HG02870 (cell line): ENCODE data around the gene PARL.
"Not testable (repeated sequence)": the region's sequence is repeated elsewhere in the genome, so short reads cannot be mapped to it uniquely, and the experiment has no call there.

Experiments
- ATAC-seq: cut with Tn5 transposase; IDR thresholded peaks from one replicate; pipeline ENCODE4 v1.9.1; 2021; ENCODE audit warnings: mild to moderate bottlenecking, moderate library complexity; ENCODE audit not compliant: unreplicated experiment

Gene PARL

GRCh38 chr3:183904833-183905780, 20.4 kb upstream of the PARL start:
- no peak for ATAC-seq

GRCh38 chr3:183898028-183898431, 13.3 kb upstream of the PARL start:
- no peak for ATAC-seq

- peak; percentile 47 for ATAC-seq
Measured at GRCh38 chr3:183897606-183898005, 12.9 kb upstream of the PARL start.

GRCh38 chr3:183896610-183897009, 11.9 kb upstream of the PARL start:
- ATAC-seq, result no peak

GRCh38 chr3:183896184-183896583, 11.5 kb upstream of the PARL start:
- ATAC-seq, result no peak

- no peak for ATAC-seq
Measured at GRCh38 chr3:183895774-183896173, 11.1 kb upstream of the PARL start.

GRCh38 chr3:183895296-183895695, 10.6 kb upstream of the PARL start:
- no peak for ATAC-seq

GRCh38 chr3:183892610-183893214, 8.0 kb upstream of the PARL start:
- ATAC-seq, result no peak

GRCh38 chr3:183885766-183886165, 1.1 kb upstream of the PARL start:
- no peak for ATAC-seq

- ATAC-seq, result no peak
Measured at GRCh38 chr3:183884097-183884426, 618 bp downstream of the PARL start.

GRCh38 chr3:183883291-183884096, 1.2 kb downstream of the PARL start:
- no peak for ATAC-seq

- ATAC-seq, result no peak
Measured at GRCh38 chr3:183880121-183880520, 4.6 kb downstream of the PARL start.

GRCh38 chr3:183879243-183879642, 5.4 kb downstream of the PARL start:
- ATAC-seq, result no peak

GRCh38 chr3:183878071-183878470, 6.6 kb downstream of the PARL start:
- ATAC-seq, result no peak

GRCh38 chr3:183877227-183877626, 7.5 kb downstream of the PARL start:
- not testable (repeated sequence) for ATAC-seq

GRCh38 chr3:183875411-183875810, 9.3 kb downstream of the PARL start:
- ATAC-seq, result no peak

GRCh38 chr3:183873914-183874313, 10.8 kb downstream of the PARL start:
- ATAC-seq, result no peak

- no peak for ATAC-seq
Measured at GRCh38 chr3:183871541-183871940, 13.1 kb downstream of the PARL start.

GRCh38 chr3:183870563-183870962, 14.1 kb downstream of the PARL start:
- no peak for ATAC-seq

GRCh38 chr3:183868796-183869195, 15.9 kb downstream of the PARL start:
- ATAC-seq, result no peak

GRCh38 chr3:183862610-183863009, 22.1 kb downstream of the PARL start:
- ATAC-seq, result no peak

- ATAC-seq, result no peak
Measured at GRCh38 chr3:183857863-183858262, 26.8 kb downstream of the PARL start.
